Activated T-cell treated with anti-CD3 and anti-CD28 coated beads for 4 hours (primary cell): ENCODE results near the gene TPRX2.
"Not testable (repeated sequence)": the region's sequence is repeated elsewhere in the genome, so short reads cannot be mapped to it uniquely, and the experiment has no call there.

Experiments
- DNase-seq: peaks from one replicate; pipeline ENCODE4 v3.0.0-alpha.2; 2020

The TPRX2 gene

GRCh38 chr19:47858646-47859285 is at the start of gene TPRX2:
Gene TPRX2 (plus strand): TSS chr19:47859235. CDS start chr19:47859247, 12 bp downstream.
- DNase-seq: not testable (repeated sequence)

- peak; percentile 74 for DNase-seq
These were observed 45.6 kb upstream of the TPRX2 start for GRCh38 chr19:47813304-47813994.

DNA sequence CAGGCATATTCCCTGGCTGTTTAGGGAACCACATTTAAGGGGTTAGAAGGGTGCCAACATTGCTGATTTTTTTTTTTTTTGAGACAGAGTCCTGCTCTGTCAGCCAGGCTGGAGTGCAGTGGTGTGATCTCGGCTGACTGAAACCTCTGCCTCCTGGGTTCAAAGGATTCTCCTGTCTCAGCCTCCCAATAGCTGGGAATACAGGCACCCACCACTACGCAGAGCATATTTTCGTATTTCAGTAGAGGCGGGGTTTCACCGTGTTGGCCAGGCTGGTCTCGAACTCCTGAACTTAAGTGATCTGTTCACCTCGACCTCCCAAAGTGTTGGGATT is 45.1 kb upstream of the TPRX2 start:
- no peak for DNase-seq

DNA sequence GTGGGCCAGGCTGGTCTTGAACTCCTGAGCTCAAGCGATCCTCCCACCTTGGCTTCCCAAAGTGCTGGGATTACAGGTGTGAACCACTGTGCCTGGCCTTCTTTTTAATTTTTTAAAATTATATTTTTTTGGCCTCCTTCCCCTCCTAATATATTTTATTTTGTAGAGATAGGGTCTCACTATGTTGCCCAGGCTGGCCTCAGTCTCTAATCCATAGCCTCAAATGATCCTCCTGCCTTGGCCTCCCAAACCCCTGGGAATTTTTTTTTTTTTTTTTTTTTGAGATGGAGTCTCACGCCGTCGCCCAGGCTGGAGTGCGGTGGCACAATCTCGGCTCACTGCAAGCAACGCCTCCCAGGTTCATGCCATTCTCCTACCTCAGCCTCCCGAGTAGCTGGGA is 42.8 kb upstream of the TPRX2 start:
- DNase-seq: not testable (repeated sequence)

- DNase-seq: not testable (repeated sequence)
These were observed 40.8 kb upstream of the TPRX2 start for GRCh38 chr19:47818221-47818620.

- no peak for DNase-seq
These were observed 39.2 kb upstream of the TPRX2 start for GRCh38 chr19:47819858-47820257.

DNA sequence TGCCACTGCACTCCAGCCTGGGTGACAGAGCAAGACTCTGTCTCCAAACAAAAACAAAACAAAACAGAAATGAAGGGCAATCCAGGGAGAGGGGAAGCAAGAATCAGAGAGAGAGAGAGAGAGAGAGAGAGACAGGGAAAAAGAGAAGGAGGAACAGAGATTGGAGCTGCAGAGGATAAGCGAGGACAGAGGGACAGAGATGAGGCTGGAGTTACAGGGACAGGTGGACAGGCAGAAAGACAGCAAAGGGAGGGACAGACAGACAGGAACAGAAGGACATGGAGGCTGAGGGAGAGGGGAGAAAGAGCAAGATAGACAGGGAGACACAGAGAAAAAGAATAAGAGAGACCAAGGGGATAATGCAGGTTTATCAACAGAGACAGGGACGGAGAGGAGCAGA is 38.6 kb upstream of the TPRX2 start:
- no peak for DNase-seq

DNA sequence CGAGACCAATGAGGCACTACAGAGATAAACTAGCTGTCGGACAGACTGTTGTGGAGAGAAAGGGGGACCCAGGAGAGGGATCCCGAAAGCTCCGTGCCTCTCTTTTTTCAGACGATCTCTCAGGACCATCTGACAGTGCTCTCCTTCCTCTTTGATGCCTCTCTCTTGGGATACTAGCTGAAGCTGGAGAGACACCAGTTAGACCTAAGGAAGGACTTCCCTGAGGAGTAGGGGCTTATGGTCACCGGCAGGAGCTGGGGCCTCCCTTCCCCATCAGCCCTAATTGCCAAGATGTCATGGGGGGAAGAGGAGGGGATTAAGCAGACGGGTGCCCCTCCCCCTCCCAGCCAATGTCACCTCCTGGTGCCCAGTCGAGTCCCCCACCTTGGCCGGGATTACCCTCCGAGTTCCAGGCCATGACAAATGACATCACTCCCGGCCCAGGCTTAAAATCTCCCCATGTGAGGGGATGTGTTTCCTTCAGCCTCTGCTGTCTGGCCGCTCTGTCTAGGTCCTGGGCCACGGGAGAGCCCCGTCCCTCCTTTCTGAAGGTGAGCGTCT is 37.5 kb upstream of the TPRX2 start, which contains the start of gene CRX:
CRX (plus strand) TSS at position 478 of the 561 bp plus-strand sequence. CDS start 12,507 bp downstream, outside the sequence.
- DNase-seq: no peak

DNA sequence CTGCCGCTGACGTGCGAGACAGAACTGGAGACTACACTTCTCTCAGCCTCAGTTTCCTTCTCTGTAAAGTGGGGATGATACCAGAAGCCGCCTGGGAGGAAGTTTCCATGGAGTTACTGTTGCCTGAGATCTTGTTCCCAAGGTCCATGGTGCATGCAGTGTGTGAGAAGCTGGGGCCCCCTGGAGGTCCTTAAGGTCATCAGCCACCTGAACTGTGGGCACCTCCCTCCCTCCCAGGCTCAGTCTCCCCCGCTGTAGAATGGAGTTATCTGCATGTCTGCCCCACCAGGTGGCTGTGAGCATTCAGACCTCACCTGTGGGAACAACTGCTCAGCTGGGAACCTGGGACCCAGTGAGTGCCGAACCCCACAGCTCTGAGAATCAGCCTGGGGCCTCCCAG is 34.6 kb upstream of the TPRX2 start:
- no peak for DNase-seq

DNA sequence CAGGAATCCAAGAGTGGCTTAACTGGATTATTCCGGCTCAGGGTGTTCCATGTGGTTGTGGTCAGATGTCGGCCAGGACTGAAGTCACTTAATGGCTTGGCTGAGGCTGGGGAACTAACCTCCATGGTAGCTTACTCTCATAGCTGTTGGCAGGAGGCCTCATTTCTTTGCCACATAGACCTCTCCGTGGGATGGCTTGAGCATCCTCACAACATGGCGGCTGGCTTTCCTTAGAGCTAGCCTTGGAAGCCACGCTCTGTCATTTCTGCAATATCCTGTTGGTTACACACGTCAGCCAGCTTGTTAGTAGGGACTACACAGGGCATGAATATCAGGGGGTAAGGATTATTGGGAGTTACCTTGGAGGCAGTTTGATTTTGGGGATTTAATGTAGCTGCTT is 32.2 kb upstream of the TPRX2 start:
- DNase-seq: no peak

DNA sequence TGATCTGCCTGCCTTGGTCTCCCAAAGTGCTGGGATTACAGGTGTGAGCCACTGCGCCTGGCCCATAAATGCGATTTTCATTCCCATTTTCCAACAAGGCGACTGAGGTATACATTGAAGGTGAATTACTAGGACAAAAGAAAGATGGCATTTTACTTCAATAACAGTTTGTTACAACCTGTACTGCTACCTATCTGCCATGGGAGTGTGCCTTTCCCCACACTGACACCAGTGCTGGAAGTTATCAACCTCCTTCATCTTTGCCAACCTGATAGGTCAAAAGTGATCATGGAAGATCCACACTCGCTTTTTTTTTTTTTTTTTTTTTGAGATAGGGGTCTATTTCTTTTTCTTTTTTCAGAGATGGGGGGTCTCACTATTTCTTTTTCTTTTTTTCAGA is 26.3 kb upstream of the TPRX2 start:
- no peak for DNase-seq

- no peak for DNase-seq
These were observed 23.0 kb upstream of the TPRX2 start for GRCh38 chr19:47836038-47836437.

DNA sequence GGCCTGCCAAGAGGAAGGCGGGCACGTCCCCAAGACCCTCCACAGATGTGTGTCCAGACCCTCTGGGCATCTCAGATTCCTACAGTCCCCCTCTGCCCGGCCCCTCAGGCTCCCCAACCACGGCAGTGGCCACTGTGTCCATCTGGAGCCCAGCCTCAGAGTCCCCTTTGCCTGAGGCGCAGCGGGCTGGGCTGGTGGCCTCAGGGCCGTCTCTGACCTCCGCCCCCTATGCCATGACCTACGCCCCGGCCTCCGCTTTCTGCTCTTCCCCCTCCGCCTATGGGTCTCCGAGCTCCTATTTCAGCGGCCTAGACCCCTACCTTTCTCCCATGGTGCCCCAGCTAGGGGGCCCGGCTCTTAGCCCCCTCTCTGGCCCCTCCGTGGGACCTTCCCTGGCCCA is 19.6 kb upstream of the TPRX2 start:
- no peak for DNase-seq

- DNase-seq: no peak
These were observed 19.1 kb upstream of the TPRX2 start for GRCh38 chr19:47839913-47840312.

- no peak for DNase-seq
These were observed 16.1 kb upstream of the TPRX2 start for GRCh38 chr19:47842941-47843340.

DNA sequence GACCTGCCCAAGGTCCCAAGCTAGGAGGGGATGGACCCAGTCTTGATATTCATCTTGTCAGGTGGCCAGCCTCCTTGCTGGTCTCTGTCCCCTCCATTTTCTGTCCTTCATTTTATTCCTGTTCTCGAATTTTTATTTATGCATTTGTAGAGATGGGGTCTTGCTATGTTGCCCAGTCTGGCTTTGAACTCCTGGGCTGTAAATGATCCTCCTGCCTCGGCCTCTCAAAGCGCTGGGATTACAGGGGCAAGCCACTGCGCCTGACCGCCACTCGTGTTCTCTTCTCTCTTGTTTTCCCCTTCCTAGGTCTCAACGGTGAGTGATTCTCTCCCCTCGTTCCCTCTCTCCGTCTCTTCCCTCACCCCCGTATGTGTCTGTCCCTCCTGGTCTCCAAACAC is 10.6 kb upstream of the TPRX2 start:
- DNase-seq: no peak

- peak; percentile 2 for DNase-seq
These were observed 10.1 kb upstream of the TPRX2 start for GRCh38 chr19:47848823-47849473.

DNA sequence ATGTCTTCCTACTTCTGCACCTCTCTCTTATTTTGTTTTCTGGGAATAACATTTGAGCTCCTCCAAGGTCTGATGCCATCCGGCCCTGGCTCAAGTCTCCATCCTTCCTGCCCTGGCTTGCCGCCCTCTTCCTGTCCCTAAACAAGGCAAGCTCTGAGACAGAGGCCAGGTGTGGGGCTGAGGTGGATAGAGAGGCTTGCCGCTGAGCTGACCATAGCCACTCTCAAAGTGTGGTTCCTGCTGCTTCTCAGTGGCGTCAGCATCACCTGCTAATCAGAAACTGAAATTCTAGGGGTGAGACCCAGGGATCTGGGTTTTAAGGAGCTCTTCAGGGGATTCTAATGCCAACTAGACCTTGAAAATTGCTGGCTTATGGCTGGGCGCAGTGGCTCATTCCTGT is 6.0 kb upstream of the TPRX2 start:
- DNase-seq: no peak

DNA sequence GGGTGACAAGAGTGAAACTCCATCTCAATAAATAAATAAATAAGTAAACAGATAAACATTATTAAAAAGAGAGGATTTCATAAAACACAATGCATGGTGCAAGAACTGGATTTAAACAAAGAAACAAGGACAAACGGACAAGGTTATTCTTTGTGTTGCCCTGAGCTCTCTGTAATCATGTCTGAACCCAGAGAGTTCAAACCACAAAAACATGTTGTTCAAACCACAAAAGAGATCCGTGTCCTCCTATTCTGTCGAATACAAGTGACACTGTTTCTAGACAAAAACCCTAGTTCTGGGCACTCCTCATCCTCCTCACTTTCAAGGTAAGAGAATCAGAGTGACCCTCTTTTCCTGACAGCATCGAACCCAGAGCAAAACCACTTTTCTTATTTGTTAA is 4.6 kb upstream of the TPRX2 start:
- no peak for DNase-seq

- DNase-seq: not testable (repeated sequence)
These were observed 804 bp upstream of the TPRX2 start for GRCh38 chr19:47858231-47858630.

GRCh38 chr19:47859838-47860237 is 803 bp downstream of the TPRX2 start:
- not testable (repeated sequence) for DNase-seq

DNA sequence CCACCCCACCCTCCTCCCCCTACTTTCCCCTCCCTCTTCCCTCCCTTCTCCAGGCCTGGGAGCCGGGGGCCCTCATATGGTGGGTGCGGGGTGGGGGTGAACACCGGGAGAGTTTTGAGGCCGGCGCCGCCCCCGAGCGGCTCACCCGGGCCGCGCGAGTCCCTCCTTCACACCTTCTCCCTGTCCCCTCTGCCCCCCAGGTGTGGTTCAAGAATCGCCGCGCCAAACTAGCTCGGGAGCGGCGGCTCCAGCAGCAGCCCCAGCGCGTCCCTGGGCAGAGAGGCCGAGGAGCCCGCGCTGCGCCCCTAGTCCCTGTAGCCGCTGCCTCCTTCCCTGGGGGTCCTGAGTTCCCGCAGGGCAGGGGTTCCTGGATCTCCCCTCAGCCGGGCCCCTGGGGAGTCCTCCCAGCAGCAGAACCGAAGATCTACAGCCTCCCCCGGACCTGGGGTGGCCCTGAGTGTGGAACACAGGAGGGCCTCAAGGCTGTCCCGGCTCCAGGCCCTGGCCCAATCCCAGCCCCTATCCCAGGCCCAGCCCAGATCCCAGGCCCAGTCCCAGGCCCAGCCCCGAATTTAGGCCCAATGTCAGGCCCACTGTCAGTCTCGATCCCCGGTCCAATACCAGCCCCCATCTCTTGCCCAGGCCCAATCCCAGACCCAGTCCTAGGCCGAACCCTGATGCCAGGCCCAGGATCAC is 1.7 kb downstream of the TPRX2 start:
- DNase-seq: no peak

DNA sequence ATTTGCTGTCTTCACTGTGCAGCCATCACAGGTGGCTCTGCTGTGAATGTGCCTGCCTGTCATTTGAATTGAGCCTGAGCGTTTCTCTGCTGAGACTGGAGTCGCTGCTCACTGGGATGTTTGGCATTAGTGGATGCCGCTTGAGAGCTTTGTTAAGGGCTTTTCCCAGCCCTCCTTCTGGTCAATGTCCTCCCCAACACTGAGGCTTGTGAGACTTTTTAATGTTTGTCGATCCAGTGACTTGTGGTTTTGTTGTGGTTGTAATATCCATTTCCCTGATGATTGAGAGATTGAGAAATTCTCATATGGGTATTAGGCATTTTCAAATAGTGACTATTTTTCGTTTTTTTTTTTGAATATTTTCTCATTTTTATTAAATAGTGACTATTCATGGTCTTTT is 2.6 kb downstream of the TPRX2 start:
- DNase-seq: no peak
